ENCODE data around the gene MLST8.
A peak's percentile ranks its signal among the peaks of the same experiment; 100 is the strongest.

Gene MLST8

GRCh38 chr16:2210386-2211365 lies 5.4 kb downstream of the MLST8 start, which contains the start of gene BRICD5:
Gene BRICD5 (minus strand): TSS chr16:2210863. CDS start chr16:2210833, 30 bp downstream.
- DNase-seq: no peak

GRCh38 chr16:2211923-2212347 lies 6.7 kb downstream of the MLST8 start:
- DNase-seq: no peak

- no peak for DNase-seq
Measured at GRCh38 chr16:2212362-2213324, 7.4 kb downstream of the MLST8 start.

DNA sequence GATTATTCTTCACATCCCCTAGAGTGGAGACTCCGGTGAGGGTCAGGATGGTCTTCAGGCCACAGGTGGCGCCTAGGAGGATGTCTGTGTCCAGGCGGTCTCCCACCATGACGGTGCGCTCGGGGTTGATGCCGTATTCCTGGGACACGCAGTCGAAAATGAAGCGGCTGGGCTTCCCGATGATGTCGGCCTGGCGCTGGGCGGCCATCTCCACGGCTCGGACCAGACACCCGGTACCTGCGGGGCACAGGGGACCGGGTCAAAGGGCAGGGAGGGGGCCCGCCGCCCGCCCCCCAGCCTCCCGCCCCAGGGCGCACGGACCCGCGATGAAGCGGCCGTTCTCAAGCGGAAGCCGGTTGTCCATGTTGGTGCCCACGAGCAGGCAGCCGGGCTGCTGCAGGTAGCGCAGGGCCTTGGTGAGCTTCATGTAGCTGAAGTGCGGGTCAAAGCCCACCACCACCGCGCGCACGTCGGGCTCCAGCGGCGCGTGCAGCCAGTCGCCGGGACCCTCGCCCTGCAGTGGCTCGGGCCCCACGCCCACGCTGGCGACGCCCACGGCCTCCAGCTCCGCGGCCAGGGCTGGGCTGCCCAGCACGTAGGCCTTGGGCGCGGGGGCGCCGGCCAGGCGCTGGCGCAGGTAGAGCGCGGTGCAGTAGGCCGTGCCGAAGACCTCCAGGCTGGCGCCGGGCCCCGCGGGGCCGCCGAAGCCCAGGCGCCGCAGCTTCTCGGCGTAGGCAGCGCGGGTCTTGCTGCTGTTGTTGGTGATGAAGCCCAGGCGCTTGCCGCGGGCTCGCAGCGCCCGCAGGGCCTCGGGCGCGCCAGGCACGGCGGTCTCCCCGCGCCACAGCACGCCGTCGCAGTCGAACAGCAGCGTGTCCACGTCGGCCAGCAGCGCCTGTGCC lies 8.8 kb downstream of the MLST8 start:
- no peak for DNase-seq

- DNase-seq: no peak
Measured at GRCh38 chr16:2214719-2214968, 9.4 kb downstream of the MLST8 start, which contains the start of gene PGP. Gene PGP (minus strand): TSS chr16:2214840. CDS start chr16:2214777, 63 bp downstream.

GRCh38 chr16:2216330-2216729 lies 11.1 kb downstream of the MLST8 start:
- DNase-seq: no peak

DNA sequence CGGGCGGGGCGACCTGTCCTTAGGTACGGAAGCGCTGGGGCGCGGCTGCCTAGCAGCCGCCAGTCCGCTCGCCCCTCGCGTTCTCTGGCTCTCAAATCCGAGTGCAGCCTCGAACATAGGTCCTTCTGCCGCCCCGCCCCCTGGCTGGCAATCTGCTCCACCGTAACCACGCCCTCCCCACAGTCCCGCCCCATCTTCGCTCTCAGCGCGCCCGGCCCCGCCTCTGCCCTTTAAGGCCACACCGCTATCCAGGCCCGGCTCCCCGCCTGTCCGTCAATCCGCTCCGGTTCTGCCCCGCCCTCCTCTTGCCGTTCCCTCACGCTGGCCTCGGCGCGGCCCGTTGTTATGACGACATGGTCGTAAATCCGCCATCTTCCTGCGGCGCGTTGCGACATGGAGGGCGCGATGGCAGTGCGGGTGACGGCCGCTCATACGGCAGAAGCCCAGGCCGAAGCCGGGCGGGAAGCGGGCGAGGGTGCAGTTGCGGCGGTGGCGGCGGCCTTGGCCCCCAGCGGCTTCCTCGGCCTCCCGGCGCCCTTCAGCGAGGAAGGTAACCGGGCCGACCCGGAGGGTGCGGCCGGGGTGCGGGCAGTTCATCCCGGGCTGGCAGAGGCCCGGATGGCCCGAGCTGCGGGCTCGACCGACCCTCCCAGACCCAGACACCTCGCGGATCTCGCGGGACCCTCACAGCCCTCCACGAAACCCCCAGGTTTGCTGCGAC lies 18.1 kb downstream of the MLST8 start, which contains the start of gene E4F1:
Gene E4F1, plus strand, starts transcription at position 371 of the 721 bp plus-strand sequence. Its CDS starts 23 bp downstream, at position 394.
- peak; percentile 100 for DNase-seq

DNA sequence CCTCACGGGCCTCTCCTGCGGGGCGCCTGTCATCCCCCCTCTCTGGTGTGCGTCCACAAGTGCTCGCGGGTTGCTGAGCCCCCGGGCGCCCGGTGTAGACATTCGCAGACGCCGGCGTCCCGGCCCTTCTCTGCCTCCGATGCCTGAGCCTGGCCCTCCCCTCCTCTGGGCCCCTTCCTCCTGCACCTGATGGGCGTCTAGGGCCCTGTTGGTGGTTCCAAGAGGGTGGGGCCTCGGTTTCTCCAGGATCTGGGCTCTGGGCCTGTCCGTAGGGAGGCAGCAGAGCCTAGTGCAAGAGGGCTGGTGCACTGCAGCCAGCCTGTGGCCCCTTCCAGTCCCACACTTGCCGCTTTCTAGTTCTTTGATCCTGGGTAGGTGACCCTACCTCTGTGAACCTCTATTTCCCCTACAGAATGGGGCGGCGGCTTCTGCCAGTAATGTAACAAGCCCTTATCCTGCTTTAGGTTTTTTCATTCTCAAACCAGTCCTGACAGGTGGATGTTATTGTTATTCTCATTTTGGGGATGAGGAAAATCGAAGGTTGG lies 18.8 kb downstream of the MLST8 start:
- DNase-seq: peak; percentile 58

GRCh38 chr16:2226245-2226793 lies 21.1 kb downstream of the MLST8 start:
- no peak for DNase-seq

DNA sequence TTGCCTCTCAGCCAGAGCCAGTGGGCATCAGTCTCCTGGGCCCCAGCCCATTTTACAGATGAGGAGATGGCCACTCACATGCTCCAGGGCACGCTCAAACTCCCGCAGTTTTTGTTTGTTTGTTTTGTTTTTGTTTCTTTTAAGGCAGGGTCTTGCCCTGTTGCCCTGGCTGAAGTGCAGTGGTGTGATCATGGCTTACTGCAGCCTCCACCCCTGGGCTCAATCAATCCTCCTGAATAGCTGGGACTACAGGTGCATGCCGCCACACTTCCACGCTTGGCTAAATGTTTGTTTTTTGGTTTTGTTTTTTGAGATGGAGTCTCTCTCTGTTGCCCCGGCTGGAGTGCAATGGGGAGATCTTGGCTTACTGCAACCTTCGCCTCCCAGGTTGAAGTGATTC lies 21.7 kb downstream of the MLST8 start:
- DNase-seq: no peak

DNA sequence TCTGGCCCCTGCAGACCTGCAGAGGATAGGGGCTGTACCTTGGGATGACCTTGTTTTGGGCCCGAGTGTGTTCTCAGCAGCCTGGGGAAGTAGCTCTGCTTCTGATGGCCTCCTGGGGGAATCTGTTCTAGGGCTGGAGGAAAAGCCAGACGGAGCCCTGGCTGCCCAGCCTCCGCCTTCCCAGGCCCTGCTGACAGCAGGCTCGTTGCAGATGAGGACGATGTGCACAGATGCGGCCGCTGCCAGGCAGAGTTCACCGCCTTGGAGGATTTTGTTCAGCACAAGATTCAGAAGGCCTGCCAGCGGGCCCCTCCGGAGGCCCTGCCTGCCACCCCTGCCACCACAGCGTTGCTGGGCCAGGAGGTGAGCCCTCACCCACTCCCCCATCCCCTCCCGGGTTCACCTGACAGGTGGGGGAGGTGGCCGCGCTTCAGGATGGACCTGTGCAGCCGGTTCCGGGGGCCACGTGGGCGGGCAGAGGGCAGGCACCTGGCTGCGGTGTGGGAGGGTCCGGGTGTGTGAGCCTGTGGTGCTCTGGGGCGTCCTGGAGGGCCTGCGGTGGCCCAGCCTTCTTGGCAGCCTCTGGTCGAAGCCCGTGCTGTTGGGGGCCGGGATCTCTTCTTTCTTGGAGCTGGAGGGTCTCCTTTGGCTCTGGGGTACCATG lies 23.0 kb downstream of the MLST8 start:
- DNase-seq: no peak

DNA sequence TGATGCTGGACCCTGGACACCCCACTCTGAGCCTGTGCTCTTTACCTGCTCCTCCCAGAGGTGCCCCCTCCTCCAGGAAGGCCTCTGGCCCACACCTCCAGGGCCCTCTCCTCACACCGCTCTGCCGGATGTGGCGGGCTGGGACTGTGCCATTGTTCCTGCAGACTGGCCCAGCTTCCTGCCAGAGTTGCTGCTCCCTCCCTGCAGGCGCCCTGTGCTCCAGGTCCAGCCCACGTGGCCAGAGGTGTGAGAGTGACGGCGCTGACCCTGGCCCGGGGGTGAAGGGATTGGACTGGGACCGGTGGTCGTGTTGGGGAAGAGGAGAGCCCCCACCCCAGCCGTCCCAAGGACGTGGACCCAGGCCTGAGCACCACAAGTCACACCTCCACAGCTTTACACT lies 23.8 kb downstream of the MLST8 start:
- DNase-seq: no peak

- no peak for DNase-seq
Measured at GRCh38 chr16:2229632-2230250, 24.5 kb downstream of the MLST8 start.

DNA sequence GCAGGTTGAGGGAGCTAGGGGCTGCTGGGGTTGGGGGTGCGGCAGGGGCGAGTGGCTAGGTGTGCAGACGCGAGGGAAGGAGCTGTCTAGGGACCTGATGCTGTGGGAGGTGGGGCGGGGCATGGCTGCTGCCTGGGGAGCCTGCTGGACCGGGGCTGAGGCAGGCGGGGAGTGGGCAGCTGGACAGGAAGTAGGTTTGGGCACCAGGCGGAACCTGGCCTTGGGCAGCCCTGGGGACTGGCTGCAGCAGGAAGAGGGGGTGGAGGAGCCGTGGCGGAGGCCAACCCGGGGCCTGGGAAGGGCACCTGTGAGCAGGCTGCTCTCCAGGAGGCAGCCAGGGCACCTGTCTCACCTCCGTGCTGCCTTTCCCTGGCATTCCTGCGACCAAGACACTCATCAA lies 25.1 kb downstream of the MLST8 start:
- DNase-seq: no peak

DNA sequence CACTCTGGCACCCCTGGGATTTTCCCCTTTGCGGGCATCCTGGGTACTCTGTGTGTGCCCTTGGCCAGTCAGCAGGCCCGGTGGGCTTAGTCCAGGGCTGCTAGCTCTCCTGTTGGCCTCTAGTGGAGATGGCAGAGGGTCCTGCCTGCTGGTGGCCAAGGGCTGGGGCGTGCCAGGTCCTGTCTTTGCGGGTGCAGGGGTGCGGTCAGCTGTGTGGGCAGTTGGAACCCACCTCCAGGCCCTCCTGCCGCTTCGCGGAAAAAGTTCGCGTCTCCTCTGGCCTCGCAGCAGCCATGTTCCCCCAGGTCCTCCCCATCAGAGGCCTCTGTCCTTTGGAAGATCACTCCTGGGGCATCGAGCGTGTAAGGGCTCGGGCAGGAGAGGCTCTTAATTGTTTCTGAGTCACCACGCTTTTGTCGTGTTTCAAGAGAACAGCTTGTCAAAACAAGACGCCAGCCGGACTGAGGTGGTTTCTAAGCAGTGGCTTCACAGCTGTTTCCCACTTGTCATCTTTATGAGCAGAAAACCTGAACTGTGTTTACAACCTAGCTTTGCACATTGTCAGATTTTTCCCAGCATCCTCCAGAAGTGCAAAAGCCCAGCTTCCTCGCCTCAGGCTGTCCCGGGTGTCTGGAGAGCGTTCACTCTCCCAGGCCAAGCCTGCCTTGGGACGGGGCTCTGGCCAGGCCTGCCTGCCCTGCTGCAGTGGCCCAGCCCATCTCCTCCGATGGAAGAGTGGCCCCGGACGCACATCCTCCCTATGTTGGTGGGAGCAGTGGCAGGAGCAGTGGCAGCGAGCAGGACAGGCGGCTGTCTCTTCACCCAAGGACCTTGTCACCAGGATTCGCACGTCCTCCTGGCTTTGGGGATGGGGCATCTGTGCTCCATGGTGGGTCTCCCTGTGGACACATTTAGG lies 26.0 kb downstream of the MLST8 start:
- no peak for DNase-seq

DNA sequence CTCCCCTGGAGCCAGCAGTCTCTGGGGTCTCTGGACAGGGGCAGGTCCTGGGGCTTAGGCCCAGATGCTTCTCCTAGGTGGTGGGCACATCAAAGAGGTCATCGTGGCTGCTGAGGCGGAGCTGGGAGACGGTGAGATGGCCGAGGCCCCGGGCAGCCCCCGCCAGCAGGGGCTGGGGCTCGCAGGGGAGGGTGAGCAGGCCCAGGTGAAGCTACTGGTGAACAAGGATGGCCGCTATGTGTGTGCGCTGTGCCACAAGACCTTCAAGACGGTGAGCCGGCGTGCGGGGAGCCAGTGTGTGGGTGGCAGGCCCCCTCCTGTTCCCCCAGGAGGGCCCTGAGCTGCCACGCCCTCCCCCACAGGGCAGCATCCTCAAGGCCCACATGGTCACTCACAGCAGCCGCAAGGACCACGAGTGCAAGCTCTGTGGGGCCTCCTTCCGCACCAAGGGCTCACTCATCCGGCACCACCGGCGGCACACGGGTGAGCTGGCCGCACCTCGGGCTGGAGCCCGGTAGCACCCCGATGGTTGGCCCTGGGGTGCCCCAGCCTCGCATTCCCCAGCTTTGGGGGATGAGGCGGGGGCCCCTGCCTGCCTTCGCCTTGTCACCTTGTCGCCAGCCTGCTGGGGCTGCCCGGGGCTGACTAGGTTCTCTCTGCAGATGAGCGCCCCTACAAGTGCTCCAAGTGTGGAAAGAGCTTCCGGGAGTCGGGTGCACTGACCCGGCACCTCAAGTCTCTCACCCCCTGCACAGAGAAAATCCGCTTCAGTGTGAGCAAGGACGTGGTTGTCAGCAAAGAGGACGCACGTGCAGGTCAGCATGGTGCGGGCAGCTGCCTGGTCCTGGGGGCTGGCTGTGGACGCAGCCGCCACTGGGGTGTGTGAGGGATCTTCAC lies 27.1 kb downstream of the MLST8 start:
- DNase-seq: no peak

- DNase-seq: no peak
Measured at GRCh38 chr16:2233046-2233775, 28.0 kb downstream of the MLST8 start.
